NB4 (cell line): ENCODE data around the gene KLC1.

Experiments used
- DNase-seq: peaks from one replicate; pipeline ENCODE4 v3.0.0; 2010; ENCODE audit warnings: low read depth
- H3K4me3 ChIP-seq: one replicate; pipeline ENCODE4 v1.5.1; 2011; ENCODE audit warnings: mild to moderate bottlenecking, low read depth, low read length, moderate library complexity
- MYC ChIP-seq: IDR thresholded peaks from 2 replicates; pipeline ENCODE4 v1.6.1; 2011; ENCODE audit warnings: low read depth, low read length
- POLR2A ChIP-seq: IDR thresholded peaks from 2 replicates; pipeline ENCODE4 v1.6.1; 2011; ENCODE audit warnings: mild to moderate bottlenecking; ENCODE audit not compliant: insufficient read length; ENCODE audit errors: extremely low read depth
- TF ChIP-seq, protein P1 (sequence below): IDR thresholded peaks from 2 replicates; pipeline ENCODE4 v1.6.1; 2011; ENCODE audit warnings: low read depth, low read length
- TF ChIP-seq, protein P2 (sequence below): IDR thresholded peaks from one replicate; pipeline ENCODE4 v1.5.1; 2012; ENCODE audit warnings: low read depth, low read length

Gene KLC1

DNA sequence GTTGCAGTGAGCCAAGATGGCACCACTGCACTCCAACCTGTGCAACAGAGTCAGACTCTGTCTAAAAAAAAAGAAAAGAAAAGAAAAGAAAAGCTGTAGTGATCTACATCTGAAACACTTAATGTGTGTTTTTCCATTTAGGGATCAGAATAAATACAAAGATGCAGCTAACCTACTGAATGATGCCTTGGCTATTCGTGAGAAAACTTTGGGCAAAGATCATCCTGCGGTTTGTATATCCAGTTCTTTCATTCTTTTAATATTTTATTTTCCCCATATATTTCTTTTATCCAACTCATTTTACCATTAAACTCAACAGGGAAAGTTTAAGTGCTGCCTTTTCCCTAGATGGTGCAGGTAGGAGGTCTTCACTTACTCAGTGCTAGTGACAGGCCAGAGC, 40.4 kb downstream of the KLC1 start:
- no peak for DNase-seq
- no peak for TF ChIP-seq MYC
- TF ChIP-seq, protein P1, sequence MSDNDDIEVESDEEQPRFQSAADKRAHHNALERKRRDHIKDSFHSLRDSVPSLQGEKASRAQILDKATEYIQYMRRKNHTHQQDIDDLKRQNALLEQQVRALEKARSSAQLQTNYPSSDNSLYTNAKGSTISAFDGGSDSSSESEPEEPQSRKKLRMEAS, result no peak
- no peak for TF ChIP-seq POLR2A
- TF ChIP-seq, protein P2, sequence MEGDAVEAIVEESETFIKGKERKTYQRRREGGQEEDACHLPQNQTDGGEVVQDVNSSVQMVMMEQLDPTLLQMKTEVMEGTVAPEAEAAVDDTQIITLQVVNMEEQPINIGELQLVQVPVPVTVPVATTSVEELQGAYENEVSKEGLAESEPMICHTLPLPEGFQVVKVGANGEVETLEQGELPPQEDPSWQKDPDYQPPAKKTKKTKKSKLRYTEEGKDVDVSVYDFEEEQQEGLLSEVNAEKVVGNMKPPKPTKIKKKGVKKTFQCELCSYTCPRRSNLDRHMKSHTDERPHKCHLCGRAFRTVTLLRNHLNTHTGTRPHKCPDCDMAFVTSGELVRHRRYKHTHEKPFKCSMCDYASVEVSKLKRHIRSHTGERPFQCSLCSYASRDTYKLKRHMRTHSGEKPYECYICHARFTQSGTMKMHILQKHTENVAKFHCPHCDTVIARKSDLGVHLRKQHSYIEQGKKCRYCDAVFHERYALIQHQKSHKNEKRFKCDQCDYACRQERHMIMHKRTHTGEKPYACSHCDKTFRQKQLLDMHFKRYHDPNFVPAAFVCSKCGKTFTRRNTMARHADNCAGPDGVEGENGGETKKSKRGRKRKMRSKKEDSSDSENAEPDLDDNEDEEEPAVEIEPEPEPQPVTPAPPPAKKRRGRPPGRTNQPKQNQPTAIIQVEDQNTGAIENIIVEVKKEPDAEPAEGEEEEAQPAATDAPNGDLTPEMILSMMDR, result no peak
- H3K4me3 ChIP-seq, result no peak overlapping the region

DNA sequence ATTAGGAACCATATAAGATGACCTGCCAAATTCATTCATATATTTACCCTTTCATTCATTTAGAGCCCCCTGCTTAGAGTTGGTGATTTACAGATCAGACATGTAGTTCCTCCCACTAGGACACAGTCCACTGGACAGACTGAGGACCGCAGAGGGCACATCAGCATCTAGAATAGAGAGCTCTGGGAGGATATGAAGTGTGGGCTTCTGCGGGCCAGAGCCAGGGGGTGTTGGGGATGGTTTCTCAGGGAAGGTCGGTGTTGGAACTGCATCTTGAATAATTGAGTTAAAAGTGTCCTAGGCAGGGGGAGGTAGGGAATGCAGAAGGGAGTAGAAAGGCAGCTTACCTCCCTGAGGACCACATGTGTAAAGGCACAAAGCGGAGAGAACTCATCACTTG, 42.9 kb downstream of the KLC1 start:
- DNase-seq, result no peak
- no peak overlapping the region for H3K4me3 ChIP-seq
- TF ChIP-seq POLR2A, result no peak
- TF ChIP-seq, protein P2, result no peak
- TF ChIP-seq MYC, result no peak
- TF ChIP-seq, protein P1, result no peak

DNA sequence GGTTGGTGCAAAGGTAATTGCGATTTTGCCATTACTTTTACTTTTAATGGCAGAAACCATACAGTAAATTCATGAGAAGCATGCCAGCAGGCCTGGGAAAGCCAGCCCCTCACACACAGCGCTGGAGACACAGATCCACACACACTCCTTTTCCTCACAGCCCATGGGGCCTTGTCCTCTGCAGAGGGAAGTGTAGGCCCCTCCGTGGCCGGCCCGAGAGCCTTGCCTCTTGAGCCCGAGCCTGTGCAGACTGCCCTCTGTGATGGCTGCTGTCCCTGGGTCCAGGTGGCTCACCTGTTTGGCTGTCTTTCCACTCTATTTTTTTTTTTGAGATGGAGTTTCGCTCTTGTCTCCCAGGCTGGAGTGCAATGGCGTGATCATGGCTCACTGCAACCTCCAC, 46.9 kb downstream of the KLC1 start:
- TF ChIP-seq, protein P1, result no peak
- TF ChIP-seq, protein P2, result no peak
- no peak for DNase-seq

DNA sequence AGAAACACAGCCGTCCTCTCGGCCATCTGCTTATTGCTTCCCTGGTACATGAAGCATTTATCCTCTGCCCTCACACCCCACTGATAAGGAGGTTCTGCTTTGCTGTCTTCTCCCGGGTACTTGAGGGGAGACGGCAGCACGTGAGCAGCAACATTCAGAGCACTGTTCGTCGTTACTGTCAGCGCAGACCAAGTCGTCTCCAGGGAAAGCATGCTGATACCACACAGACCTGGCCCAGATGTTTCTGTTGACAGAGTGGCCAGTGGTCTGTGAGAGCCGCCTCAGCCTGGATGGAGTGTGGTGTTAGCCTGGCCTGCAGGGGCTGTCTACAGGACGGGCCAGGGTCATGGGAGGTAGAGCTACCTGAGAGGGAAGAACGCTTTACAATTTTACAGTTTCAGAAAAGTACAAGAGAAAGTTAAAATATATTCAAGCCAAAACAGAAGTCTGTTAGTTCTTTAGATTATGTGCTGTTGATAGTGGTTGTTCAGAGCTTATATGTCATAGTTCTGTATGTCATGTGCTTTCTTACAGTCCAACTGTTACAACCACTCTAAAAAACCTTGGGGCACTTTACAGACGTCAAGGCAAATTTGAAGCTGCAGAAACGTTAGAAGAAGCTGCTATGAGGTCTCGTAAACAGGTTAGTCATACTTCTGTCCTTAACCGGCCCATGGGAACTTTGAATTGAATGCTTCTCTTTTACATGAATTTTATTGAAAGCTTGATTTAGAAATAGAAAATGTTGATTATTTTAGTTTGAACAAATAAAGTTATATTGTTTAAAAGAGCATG, 48.1 kb downstream of the KLC1 start:
- DNase-seq, result peak; percentile 38
- H3K4me3 ChIP-seq, result no peak overlapping the region
- TF ChIP-seq, protein P1, result no peak

More for the DNA sequence above, 46.9 kb downstream of the KLC1 start:
- H3K4me3 ChIP-seq, result no peak overlapping the region

DNA sequence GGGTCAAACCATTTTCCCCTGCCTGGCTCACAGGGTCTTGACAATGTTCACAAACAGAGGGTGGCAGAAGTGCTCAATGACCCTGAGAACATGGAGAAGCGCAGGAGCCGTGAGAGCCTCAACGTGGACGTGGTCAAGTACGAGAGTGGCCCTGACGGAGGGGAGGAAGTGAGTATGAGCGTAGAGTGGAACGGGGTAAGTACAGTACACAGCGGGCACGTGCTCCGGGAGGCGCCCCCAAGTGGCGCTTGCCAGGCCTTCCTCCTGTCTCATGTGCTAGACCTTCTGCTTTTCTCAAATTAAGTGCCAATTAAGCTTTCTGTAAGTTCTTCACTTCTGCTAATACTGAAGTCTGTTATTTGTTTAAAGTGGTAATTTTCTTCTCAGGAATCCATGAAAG, 50.3 kb downstream of the KLC1 start:
- no peak for TF ChIP-seq POLR2A
- peak; percentile 94 for TF ChIP-seq MYC
- TF ChIP-seq, protein P2, result peak; percentile 66
- TF ChIP-seq, protein P1, result peak; percentile 95
- peak; percentile 67 for DNase-seq
- H3K4me3 ChIP-seq, result no peak overlapping the region

DNA sequence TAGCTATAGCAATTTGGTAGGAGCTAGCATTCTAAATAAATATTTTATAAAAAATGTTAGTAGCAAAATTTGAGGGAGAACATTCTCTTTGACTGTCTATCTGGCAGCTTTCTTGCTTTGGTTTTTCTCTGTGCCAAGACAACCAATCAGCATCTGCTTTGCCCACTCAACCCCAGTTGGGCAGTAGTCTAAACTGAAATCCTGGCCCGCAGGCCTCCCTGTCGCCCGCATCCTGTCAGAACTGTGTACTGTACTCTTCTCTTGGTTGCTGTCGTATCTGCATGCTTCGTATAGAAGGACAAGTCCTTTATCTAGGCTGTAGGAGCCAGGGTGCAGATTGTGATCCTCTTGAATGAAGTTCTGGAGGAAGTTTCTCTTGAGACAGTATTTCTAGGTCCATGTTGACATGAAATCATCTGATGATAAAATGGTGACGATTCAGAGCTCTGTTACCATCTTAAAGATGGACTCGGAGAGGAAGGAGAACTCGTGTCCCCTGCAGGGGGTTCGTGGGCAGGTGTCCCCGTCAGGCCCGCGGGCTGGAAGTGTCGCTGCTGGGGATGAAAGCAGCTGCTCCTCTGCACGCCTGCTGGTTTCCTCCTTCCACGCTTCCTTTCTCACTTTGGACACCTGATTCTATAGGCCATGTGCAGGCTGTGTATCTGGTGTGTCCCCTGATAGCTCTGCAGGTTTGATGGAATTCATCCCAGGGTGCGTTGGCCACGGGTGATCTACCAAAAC, 51.6 kb downstream of the KLC1 start:
- TF ChIP-seq MYC (no peak), POLR2A (no peak)
- TF ChIP-seq, protein P1, result no peak
- TF ChIP-seq, protein P2, result no peak
- H3K4me3 ChIP-seq, result no peak overlapping the region
- DNase-seq, result no peak
